Sigmoid colon (tissue), 7 donors: ENCODE results near the gene CEACAM21. TPM values are rescaled to one million over a fixed set of nuclear protein-coding genes. Genes with fewer than 3 reads are reported as not detected.

Experiments
- DNase-seq: peaks from one replicate; pipeline ENCODE4 v3.0.0-alpha.2; 2019
- H3K27ac ChIP-seq, 4 donors: fragments of 200-600 bp; sonication (generic); one replicate each; pipeline ENCODE4 v1.5.1; 2016 to 2019; ENCODE audit warnings: mild to moderate bottlenecking in 1 of 4
- H3K27me3 ChIP-seq, 3 donors: fragments of 200-600 bp; sonication (generic); one replicate each; pipeline ENCODE4 v1.5.1; 2019; ENCODE audit warnings: mild to moderate bottlenecking in 1 of 3
- H3K36me3 ChIP-seq, 4 donors: fragments of 200-600 bp; sonication (generic); one replicate each; pipeline ENCODE4 v1.5.1; 2016 to 2019
- H3K4me1 ChIP-seq, 4 donors: fragments of 200-600 bp; sonication (generic); one replicate each; pipeline ENCODE4 v1.5.1; 2017 to 2019
- H3K4me3 ChIP-seq, 4 donors: fragments of 200-600 bp; sonication (generic); one replicate each; pipeline ENCODE4 v1.5.1; 2017 to 2019; ENCODE audit warnings: mild to moderate bottlenecking in 2 of 4, moderate library complexity in 1 of 4
- H3K9me3 ChIP-seq, 4 donors: fragments of 200-600 bp in 3 of 4; sonication (generic) in 3 of 4; one replicate each; pipeline versions ENCODE4 v1.5.1 to v1.6.1; 2013 to 2019
- CTCF ChIP-seq, 4 experiments: fragments of 450-650 bp in 3 of 4; fragments of 200-600 bp in 1 of 4; IDR thresholded peaks; one replicate each; pipeline ENCODE4 v1.5.1; 2016 to 2019; ENCODE audit warnings: antibody characterized with exemption in 4 of 4, mild to moderate bottlenecking in 3 of 4, moderate library complexity in 2 of 4
- EP300 ChIP-seq, 4 donors: sonication (generic); formaldehyde crosslinking; IDR thresholded peaks; one replicate each; pipeline ENCODE4 v1.6.1; 2017; ENCODE audit warnings: antibody characterized with exemption in 4 of 4
- POLR2A ChIP-seq, 2 donors: fragments of 450-650 bp; IDR thresholded peaks; one replicate each; pipeline ENCODE4 v1.6.1; 2016; ENCODE audit warnings: antibody characterized with exemption in 2 of 2, mild to moderate bottlenecking in 2 of 2, moderate library complexity in 2 of 2
- POLR2AphosphoS5 ChIP-seq, 4 donors: sonication (generic); formaldehyde crosslinking; IDR thresholded peaks; one replicate each; pipeline ENCODE4 v1.6.1; 2017; ENCODE audit warnings: antibody characterized with exemption in 4 of 4
- WGBS, 2 donors: extraction: QIAGEN DNeasy Blood & Tissue Kit; methylation state at CpG; one replicate each; pipeline ENCODE4 v1.1.7; 2013; 5-methylcytosine and 5-hydroxymethylcytosine counted together
- intact Hi-C: fragments of 100-400 bp; cut with DNase I; formaldehyde crosslinking; loops from one replicate; pipeline ENCODE4 v1.15.1; 2023
- polyA plus RNA-seq, 3 donors: library from polyadenylated mRNA; stranded (reverse); fragments of 200-250 nt; gene quantifications; one replicate each; pipeline ENCODE4 v1.2.3, GENCODE V29; 2013
- total RNA-seq, 4 donors: library from RNA; depleted of rRNA; stranded (reverse); fragments of >200 nt; gene quantifications; one replicate each; pipeline ENCODE4 v1.1.0, GENCODE V29; 2016
- donor health status: healthy with polysubstance abuse.
- donor health status: Bipolar disorder and iron deficiency.
- donor health status: healthy.

CEACAM21 gene
- total and polyA plus RNA-seq, 7 donors = 1.5 to 11.9 (median 3.2) TPM; not detected in 3

GRCh38 chr19:41541990-41542584 is 33.9 kb upstream of the CEACAM21 start:
- WGBS, 2 donors = 46 to 49% methylated on average over 13 of the region's 13 CpGs
- peaks cover 0 to 41% (median 4%) of the 10 kb centered on the region in 3 donors for H3K27me3 ChIP-seq
- TF ChIP-seq EP300 (IDR thresholded peaks at IDR 0.05) (no peak), CTCF (IDR thresholded peaks at IDR 0.05) (peak in 1 of 4 experiments; percentile 4)
- no peaks in the 10 kb centered on the region for H3K9me3 ChIP-seq
- H3K36me3 ChIP-seq = no peaks in the 10 kb centered on the region
- H3K27ac ChIP-seq = no peak overlapping the region
- peak; percentile 70 for DNase-seq
- intact Hi-C loops = no loop called here
- H3K4me3 ChIP-seq = no peak overlapping the region
- H3K4me1 ChIP-seq = peaks cover 0 to 4% (median 0%) of the 10 kb centered on the region in 4 donors

GRCh38 chr19:41542622-41543021 is 33.3 kb upstream of the CEACAM21 start:
- peaks cover 0 to 4% (median 0%) of the 10 kb centered on the region in 4 donors for H3K4me1 ChIP-seq
- TF ChIP-seq EP300 (IDR thresholded peaks at IDR 0.05) = no peak
- no peak for TF ChIP-seq POLR2AphosphoS5 (IDR thresholded peaks at IDR 0.05)
- no peak for TF ChIP-seq POLR2A (IDR thresholded peaks at IDR 0.05)
- TF ChIP-seq CTCF (IDR thresholded peaks at IDR 0.05) = no peak
- no peak overlapping the region for H3K4me3 ChIP-seq
- intact Hi-C loops = no loop called here
- H3K27me3 ChIP-seq = peaks cover 0 to 46% (median 4%) of the 10 kb centered on the region in 3 donors
- WGBS, 2 donors = 76 to 85% methylated on average over 4 of the region's 4 CpGs
- H3K9me3 ChIP-seq = no peaks in the 10 kb centered on the region
- no peak overlapping the region for H3K27ac ChIP-seq
- DNase-seq = no peak
- no peaks in the 10 kb centered on the region for H3K36me3 ChIP-seq

GRCh38 chr19:41543582-41543981 is 32.4 kb upstream of the CEACAM21 start:
- Histone ChIP-seq H3K4me3 (no peak overlapping the region), H3K4me1 (peaks cover 0 to 4% (median 0%) of the 10 kb centered on the region in 4 donors), H3K27me3 (peaks cover 0 to 46% (median under 1%) of the 10 kb centered on the region in 3 donors), H3K36me3 (no peaks in the 10 kb centered on the region), H3K27ac (no peak overlapping the region), H3K9me3 (no peaks in the 10 kb centered on the region)
- whole genome bisulfite sequencing, 2 donors = 69 to 82% methylated on average over 2 of the region's 2 CpGs
- no peak for DNase-seq
- intact Hi-C loops = no loop called here
- TF ChIP-seq EP300 (IDR thresholded peaks at IDR 0.05) (no peak), POLR2AphosphoS5 (IDR thresholded peaks at IDR 0.05) (no peak), POLR2A (IDR thresholded peaks at IDR 0.05) (no peak), CTCF (IDR thresholded peaks at IDR 0.05) (no peak)

GRCh38 chr19:41545547-41545946 is 30.4 kb upstream of the CEACAM21 start:
- WGBS, 2 donors = 36 to 43% methylated on average over 6 of the region's 6 CpGs
- Histone ChIP-seq H3K27me3 (peaks cover 0 to 63% (median 0%) of the 10 kb centered on the region in 3 donors), H3K9me3 (no peaks in the 10 kb centered on the region), H3K36me3 (no peaks in the 10 kb centered on the region), H3K4me1 (peaks cover 0 to 4% (median 0%) of the 10 kb centered on the region in 4 donors), H3K27ac (peak overlapping the region in 2 of 4 donors; percentile 29 to 32), H3K4me3 (no peak overlapping the region)
- DNase-seq = peak; percentile 56
- TF ChIP-seq POLR2A (IDR thresholded peaks at IDR 0.05) (no peak), EP300 (IDR thresholded peaks at IDR 0.05) (no peak), CTCF (IDR thresholded peaks at IDR 0.05) (no peak), POLR2AphosphoS5 (IDR thresholded peaks at IDR 0.05) (no peak)
- intact Hi-C loops = no loop called here

- DNase-seq = peak; percentile 68
- Histone ChIP-seq H3K9me3 (no peaks in the 10 kb centered on the region), H3K4me1 (peaks cover 0 to 4% (median 0%) of the 10 kb centered on the region in 4 donors), H3K27ac (peak overlapping the region; percentile 29 to 49 (median 32)), H3K27me3 (peaks cover 0 to 63% (median 0%) of the 10 kb centered on the region in 3 donors), H3K4me3 (no peak overlapping the region), H3K36me3 (no peaks in the 10 kb centered on the region)
- TF ChIP-seq POLR2A (IDR thresholded peaks at IDR 0.05) (no peak), EP300 (IDR thresholded peaks at IDR 0.05) (no peak), CTCF (IDR thresholded peaks at IDR 0.05) (no peak), POLR2AphosphoS5 (IDR thresholded peaks at IDR 0.05) (peak in 2 of 4 donors; percentile 10 to 15)
- WGBS, 2 donors = 20 to 41% methylated on average over 6 of the region's 6 CpGs
- intact Hi-C loops = no loop called here
Measured at GRCh38 chr19:41546386-41546789, 29.6 kb upstream of the CEACAM21 start.
